Fibroblast of mammary gland (primary cell): ENCODE results near the gene ASAP2.

Experiments used
- DNase-seq: peaks from one replicate; pipeline ENCODE4 v3.0.0-alpha.2; 2010; ENCODE audit warnings: low read depth
- H3K4me3 ChIP-seq: 2 replicates; pipeline ENCODE4 v1.5.1; 2011; ENCODE audit warnings: low read depth, mild to moderate bottlenecking, low read length, moderate library complexity; ENCODE audit not compliant: control insufficient read depth
- TF ChIP-seq, protein P1 (sequence below): conservative IDR thresholded peaks from 2 replicates; pipeline ENCODE4 v1.5.1; 2011; ENCODE audit warnings: low read depth, low read length, inconsistent platforms; ENCODE audit not compliant: control insufficient read depth, insufficient read depth

Gene ASAP2

DNA sequence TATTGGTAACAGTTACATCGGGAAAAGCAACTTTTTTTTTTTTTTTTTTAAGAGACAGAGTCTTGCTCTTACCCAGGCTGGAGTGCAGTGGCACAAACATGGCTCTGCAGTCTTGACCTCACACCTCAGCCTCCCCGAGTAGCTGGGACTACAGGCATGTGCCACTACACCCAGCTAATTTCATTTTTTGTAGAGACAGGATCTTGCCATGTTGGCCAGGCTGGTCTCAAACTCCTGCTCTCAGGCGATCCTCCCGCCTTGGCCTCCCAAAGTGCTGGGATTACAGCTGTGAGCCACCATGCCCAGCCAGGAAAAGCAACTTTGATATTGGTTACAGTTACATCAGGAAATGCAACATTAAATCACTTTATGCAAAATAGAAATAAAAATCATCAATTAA lies 212.1 kb downstream of the ASAP2 start:
- TF ChIP-seq, protein P1, sequence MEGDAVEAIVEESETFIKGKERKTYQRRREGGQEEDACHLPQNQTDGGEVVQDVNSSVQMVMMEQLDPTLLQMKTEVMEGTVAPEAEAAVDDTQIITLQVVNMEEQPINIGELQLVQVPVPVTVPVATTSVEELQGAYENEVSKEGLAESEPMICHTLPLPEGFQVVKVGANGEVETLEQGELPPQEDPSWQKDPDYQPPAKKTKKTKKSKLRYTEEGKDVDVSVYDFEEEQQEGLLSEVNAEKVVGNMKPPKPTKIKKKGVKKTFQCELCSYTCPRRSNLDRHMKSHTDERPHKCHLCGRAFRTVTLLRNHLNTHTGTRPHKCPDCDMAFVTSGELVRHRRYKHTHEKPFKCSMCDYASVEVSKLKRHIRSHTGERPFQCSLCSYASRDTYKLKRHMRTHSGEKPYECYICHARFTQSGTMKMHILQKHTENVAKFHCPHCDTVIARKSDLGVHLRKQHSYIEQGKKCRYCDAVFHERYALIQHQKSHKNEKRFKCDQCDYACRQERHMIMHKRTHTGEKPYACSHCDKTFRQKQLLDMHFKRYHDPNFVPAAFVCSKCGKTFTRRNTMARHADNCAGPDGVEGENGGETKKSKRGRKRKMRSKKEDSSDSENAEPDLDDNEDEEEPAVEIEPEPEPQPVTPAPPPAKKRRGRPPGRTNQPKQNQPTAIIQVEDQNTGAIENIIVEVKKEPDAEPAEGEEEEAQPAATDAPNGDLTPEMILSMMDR, result no peak
- DNase-seq, result no peak
- H3K4me3 ChIP-seq, result no peak overlapping the region

DNA sequence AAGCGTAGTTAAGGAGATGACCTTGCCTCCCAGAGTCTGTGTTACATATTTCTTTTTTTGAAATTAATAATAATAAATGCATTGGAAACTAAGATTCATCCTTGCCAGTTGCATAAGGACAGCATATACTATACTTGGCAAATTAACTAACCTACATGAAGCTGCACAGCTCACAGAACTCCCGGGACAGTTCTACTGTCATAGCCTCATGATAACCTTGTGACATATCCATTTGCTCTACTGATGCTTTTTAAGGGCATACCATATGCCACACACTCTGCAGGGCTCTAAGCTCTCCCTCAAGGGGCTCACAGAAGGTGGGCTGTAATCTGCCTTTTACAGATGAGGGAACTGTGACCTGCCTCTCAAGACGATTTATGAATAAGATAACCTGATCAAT lies 212.9 kb downstream of the ASAP2 start:
- TF ChIP-seq, protein P1, result no peak
- no peak for DNase-seq
- H3K4me3 ChIP-seq, result no peak overlapping the region

DNA sequence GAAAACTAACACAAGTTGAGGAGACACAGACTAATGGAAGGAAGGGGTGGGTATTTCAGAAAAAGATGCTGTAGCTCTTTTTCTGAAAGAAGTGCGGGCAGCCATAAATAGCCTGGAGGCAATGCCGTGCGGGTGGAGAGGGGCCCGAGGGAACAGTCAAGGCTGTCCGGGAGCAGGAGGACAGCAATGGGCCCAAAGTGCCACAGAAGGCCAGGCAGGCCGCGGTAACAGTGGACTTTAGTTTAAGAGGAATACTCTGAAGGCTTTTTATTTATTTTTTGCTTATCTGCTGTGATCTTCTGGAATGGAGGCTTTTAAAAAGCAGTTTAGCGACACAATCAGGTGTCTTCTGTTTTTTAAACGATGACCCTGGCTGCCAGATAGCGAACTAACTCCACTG lies 213.9 kb downstream of the ASAP2 start:
- TF ChIP-seq, protein P1, result no peak
- H3K4me3 ChIP-seq, result no peak overlapping the region
- DNase-seq, result no peak

DNA sequence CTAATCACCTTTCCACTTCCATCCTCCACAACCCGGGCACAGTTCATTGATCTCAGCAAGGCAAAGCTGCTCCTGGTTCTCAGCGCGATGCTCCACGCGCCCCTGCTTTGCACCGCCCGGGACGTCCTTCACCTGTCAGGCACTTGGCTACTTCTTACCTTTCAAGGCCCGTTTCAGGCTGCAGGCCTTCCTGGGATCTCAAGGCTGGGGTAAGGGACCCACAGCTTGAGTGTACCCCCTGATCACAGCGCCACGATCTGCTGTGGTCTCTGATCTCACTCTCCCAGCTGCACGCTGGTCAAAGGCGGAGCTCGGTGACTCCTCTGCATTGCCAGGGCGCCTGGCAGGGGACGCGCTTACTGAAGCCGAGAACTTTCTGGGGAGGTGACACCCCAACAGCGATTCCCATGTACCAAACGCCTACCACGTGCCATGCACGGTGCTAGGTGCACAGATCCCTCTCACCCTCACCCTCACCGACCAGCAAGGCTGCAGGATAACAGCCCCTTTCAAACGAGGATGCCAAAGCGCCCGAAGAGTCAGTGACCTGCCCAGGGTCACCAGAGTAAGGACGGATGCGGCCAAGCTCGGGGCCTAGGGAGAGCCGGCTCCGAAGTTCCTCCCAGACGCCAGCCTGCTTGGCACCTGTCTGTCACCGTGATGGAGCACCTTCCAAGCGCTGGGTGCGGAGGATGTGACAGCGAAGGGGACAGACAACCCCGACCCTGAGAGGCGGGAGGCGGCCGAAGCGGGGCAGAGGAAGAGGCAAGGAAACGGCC lies 215.9 kb downstream of the ASAP2 start:
- H3K4me3 ChIP-seq, result peak overlapping the region; percentile 99
- TF ChIP-seq, protein P1, result no peak
- DNase-seq, result peak; percentile 47

DNA sequence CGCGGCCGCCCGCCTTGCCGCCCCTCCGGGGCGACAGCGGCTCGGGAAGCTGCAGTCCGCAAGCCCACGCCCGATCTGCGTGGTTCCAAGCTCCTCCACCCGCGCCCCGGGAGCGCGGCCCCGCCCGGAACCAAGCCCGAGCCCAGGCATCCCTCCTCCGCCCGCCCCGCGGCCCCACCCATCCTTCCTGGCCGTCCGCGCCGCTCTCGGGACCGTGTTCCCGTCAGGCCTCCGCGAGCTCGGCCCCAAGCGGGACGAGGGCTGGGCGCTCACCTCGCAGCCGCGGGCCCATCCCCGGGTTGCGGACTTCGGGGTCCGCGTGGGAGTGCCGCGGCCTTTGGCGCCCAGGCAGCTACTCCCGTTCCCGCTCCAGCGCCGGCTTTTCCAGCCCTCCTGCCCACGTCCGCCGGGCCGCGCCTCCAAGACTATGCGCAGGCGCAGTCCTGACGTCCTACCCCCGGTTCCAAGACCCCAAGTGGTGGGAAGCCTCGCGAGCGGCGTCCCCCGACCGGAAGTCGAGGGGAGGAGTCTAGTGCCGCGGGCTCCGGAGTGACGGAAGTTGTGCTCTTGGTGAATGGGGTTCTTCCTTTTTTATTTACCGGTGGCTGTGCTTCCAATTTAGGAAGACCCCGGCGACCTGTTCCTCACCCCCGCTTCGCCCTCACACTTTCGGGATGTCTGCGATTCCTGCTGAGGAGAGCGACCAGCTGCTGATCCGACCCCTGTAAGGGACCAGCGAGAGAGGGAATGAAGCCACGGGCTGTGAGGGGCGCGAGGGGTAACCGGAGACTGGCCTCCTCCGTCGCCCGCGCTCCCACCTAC lies 216.7 kb downstream of the ASAP2 start, which contains the start of the genes CPSF3 and ITGB1BP1:
Gene CPSF3 (plus strand): TSS at position 555 of the 822 bp plus-strand sequence. CDS start 120 bp downstream, at position 675.
Gene ITGB1BP1 (minus strand): TSS at position 429 of the 822 bp plus-strand sequence. CDS start 4,831 bp downstream, outside the sequence.
- DNase-seq, result peak; percentile 96
- TF ChIP-seq, protein P1, result no peak
- peak within 1 kb of the TSS; percentile 99 for H3K4me3 ChIP-seq

DNA sequence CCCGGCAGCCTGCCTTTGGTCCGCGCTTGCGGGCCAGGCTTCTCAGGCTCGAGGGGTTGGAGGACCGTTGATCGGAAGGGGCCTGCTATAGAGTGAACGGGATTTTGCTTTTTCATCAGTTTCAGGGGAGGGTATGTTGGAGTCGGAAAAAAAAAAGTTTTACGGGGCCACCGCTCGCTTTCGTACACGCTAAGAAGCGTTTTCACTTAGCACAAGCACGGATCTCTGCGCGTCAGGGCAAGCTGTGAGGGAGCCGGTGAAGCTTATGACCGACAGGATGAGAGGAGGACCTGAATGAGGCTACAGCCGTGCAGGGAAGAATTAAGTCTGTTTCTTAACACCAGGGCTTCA lies 217.3 kb downstream of the ASAP2 start:
- DNase-seq, result peak; percentile 34
- TF ChIP-seq, protein P1, result no peak
- H3K4me3 ChIP-seq, result peak overlapping the region; percentile 99
